ENCODE measurements around the gene PRKCH. TPM values are rescaled to one million over a fixed set of nuclear protein-coding genes. Genes with fewer than 3 reads are reported as not detected.

Gene PRKCH
- total and polyA plus RNA-seq, 10 of the 15 experiments (the other 5 are each of a cell fraction or from before 2014, with no cell fraction given) = 10.7 to 140 (median 33.2) TPM

GRCh38 chr14:61351477-61351876 is 30.1 kb downstream of the PRKCH start (continued):
- TF ChIP-seq NKRF (conservative IDR thresholded peaks at IDR 0.05) (no peak), TBL1XR1 (IDR thresholded peaks at IDR 0.05; ENCODE audit: low read depth, low read length) (no peak)

- CTCF ChIA-PET = no interaction called here
- no peak for ATAC-seq
- no TSS peak for BruUV-seq (replicated peaks)
- Histone ChIP-seq H3K27me3 (replicated peaks in 1 of 2; ENCODE audit: control insufficient read depth in 2 of 2, insufficient read depth in 2 of 2, low read length in 1 of 2) (no peaks in the 10 kb centered on the region), H3K4me2 (ENCODE audit: control insufficient read depth, insufficient read depth) (no peak overlapping the region), H3K4me1 (ENCODE audit: control insufficient read depth, insufficient read depth, low read length) (peaks cover 13% of the 10 kb centered on the region), H3K4me3 (no peak overlapping the region), H3K9ac (ENCODE audit: control insufficient read depth, insufficient read depth, low read length) (no peak overlapping the region), H4K20me1 (ENCODE audit: control insufficient read depth, insufficient read depth) (no peaks in the 10 kb centered on the region), H3K9me3 (replicated peaks; ENCODE audit: control insufficient read depth, insufficient read depth, low read length) (no peaks in the 10 kb centered on the region; the same call in 1 of the 3 replicates), H3K79me2 (ENCODE audit: control insufficient read depth, insufficient read depth, low read length) (peaks cover 76% of the 10 kb centered on the region), H3K27ac (ENCODE audit: control insufficient read depth, insufficient read depth) (no peak overlapping the region), H3K36me3 (ENCODE audit: control insufficient read depth in 2 of 2, insufficient read depth in 2 of 2, low read length in 1 of 2) (peaks cover 0 to 3% of the 10 kb centered on the region in 2 experiments; a peak in 3 of 4 replicates), H2AFZ (ENCODE audit: control insufficient read depth, low read depth, low read length) (no peak overlapping the region)
- in situ Hi-C loops (cut with MboI) = no loop called here
- intact Hi-C loops (cut with micrococcal nuclease; ENCODE audit: unreplicated experiment) = no loop called here
- no peak for DNase-seq (ENCODE audit: low read depth, low spot score)
- no peak for TF ChIP-seq NBN (IDR thresholded peaks at IDR 0.05)
- TF ChIP-seq PBX3 (IDR thresholded peaks at IDR 0.05; ENCODE audit: insufficient replicate concordance, low read depth, low read length) = no peak
- TF ChIP-seq EED (IDR thresholded peaks at IDR 0.05; ENCODE audit: low read depth) = no peak
- TF ChIP-seq NR2C1 (IDR thresholded peaks at IDR 0.05) = no peak
- TF ChIP-seq MXI1 (IDR thresholded peaks at IDR 0.05; ENCODE audit: low read depth, low read length) = no peak
- peak; percentile 71 for TF ChIP-seq SPI1 (IDR thresholded peaks at IDR 0.05; ENCODE audit: borderline replicate concordance, insufficient read depth, low read depth, low read length)
- WGBS (ENCODE audit: insufficient coverage, insufficient replicate concordance, low lambda C conversion rate, missing lambda C conversion rate) = 31% methylated on average over 6 of the region's 6 CpGs
- POLR2A ChIA-PET = interaction anchor here (0.6 kb wide), 2 partner anchors 17 to 107 kb away, joined by 3 read pairs; no protein-coding TSS in a partner anchor
- no peak for FAIRE-seq
- RAD21 ChIA-PET (ENCODE audit: unreplicated experiment) = no interaction called here
- SMC1A ChIA-PET (ENCODE audit: uncharacterized antibody, unreplicated experiment) = no interaction called here
Observed at GRCh38 chr14:61355892-61356325, 34.5 kb downstream of the PRKCH start.

Data from GM12878 (cell line).